GM10847 (cell line): ENCODE measurements around the gene GPT2.

ENCODE experiments used
- POLR2A ChIP-seq: IDR thresholded peaks from 2 replicates; pipeline ENCODE4 v1.6.1; 2011; ENCODE audit not compliant: insufficient read length; ENCODE audit errors: extremely low read depth

GPT2 gene

GRCh38 chr16:46886764-46887523, 2.8 kb downstream of the GPT2 start:
- TF ChIP-seq POLR2A = no peak

GRCh38 chr16:46887524-46887854, 3.3 kb downstream of the GPT2 start:
- TF ChIP-seq POLR2A = no peak

GRCh38 chr16:46889245-46889941, 5.2 kb downstream of the GPT2 start:
- TF ChIP-seq POLR2A = no peak

GRCh38 chr16:46889942-46890300, 5.8 kb downstream of the GPT2 start:
- TF ChIP-seq POLR2A = no peak

GRCh38 chr16:46891910-46892309, 7.7 kb downstream of the GPT2 start:
- TF ChIP-seq POLR2A = no peak

- TF ChIP-seq POLR2A = no peak
These were observed 10.0 kb downstream of the GPT2 start for GRCh38 chr16:46894036-46894672.

- no peak for TF ChIP-seq POLR2A
These were observed 11.5 kb downstream of the GPT2 start for GRCh38 chr16:46895399-46896313.

GRCh38 chr16:46896314-46896968, 12.3 kb downstream of the GPT2 start:
- no peak for TF ChIP-seq POLR2A

GRCh38 chr16:46897471-46897870, 13.3 kb downstream of the GPT2 start:
- no peak for TF ChIP-seq POLR2A

GRCh38 chr16:46898006-46898405, 13.8 kb downstream of the GPT2 start:
- TF ChIP-seq POLR2A = no peak

GRCh38 chr16:46899443-46900143, 15.4 kb downstream of the GPT2 start:
- TF ChIP-seq POLR2A = no peak

- no peak for TF ChIP-seq POLR2A
These were observed 16.5 kb downstream of the GPT2 start for GRCh38 chr16:46900455-46901235.

GRCh38 chr16:46901709-46902108, 17.5 kb downstream of the GPT2 start:
- no peak for TF ChIP-seq POLR2A
